HS-5 (cell line): ENCODE data around the gene HEXB.
"Not testable (repeated sequence)": the region's sequence is repeated elsewhere in the genome, so short reads cannot be mapped to it uniquely, and the experiment has no call there.

Source experiments
- DNase-seq: peaks from one replicate; pipeline ENCODE4 v3.0.0-alpha.2; 2012; ENCODE audit warnings: low read depth

The HEXB gene

DNA sequence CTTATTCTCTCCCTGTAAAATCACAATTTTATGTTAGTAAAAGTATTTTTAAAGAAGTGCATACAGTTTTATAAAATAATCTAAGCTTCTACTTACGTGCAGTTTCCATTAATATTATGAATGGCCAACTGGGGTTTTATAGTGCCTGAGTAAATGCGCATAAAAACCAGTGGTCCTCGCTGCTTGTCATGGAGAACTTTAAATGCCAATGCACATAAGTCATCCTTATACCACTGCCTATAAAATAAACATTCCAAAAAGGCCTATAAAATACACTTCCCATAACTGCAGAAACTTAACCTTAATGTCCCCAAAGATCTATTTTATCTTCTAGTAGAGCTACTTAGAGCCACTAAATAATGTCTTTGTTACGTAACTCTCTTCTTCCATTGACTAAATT is 53.4 kb downstream of the HEXB start:
- no peak for DNase-seq

- not testable (repeated sequence) for DNase-seq
Observed at GRCh38 chr5:74748742-74749141, 63.7 kb downstream of the HEXB start.

- no peak for DNase-seq
Observed at GRCh38 chr5:74761241-74761640, 76.2 kb downstream of the HEXB start.

DNA sequence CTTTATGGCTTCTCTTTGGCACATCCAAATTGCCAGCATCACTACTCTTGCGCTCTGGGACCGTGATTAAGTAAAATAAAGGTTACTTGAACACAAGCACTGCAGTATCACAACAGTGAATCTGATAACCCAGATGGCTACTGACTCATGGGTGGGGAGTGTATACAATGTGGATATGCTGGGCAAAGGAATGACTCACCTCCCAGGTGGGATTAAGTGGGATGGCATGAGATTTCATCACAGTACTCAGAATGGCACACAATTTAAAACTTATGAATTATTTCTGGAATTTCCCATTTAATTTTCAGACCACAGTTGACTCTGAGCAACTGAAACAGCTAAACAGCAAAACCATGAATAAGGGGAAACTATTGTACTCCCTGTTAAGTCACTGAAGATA is 77.6 kb downstream of the HEXB start:
- peak; percentile 97 for DNase-seq

DNA sequence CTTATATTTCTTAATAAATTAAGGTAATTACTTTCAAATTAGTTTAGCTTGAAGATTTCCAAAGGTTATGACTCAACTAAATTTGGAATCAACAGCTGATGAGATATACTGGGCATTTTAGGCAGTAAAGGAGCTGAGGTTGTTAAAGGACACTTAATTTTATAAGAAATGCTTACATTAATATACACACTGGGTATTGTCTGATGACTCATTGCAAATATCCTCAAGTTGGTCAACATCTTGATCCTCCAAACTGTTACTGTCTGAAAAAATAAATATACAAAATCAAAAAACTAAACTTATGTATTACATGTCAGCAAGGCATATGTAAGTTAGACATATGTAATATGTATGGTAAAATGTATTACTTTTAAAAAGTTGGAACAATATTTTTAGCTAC is 78.5 kb downstream of the HEXB start:
- no peak for DNase-seq

DNA sequence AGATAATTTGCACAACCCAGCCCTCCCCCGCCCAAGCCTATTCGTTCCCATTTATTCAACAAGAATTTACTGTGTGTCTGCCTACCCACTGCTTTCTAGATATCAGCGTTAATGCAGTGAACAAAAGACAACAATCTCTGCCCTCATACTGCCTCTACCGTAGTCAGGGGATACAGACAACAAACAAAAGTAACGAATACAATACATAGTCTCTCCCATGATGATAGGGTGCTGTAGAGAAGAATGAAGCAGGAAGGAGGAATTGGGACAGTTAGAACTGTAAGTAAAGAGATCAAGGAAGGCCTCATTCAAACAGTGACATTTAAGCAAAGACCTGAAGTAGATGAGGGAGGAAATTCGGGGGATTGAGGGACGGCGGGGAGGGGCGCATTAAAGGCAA is 80.2 kb downstream of the HEXB start:
- DNase-seq = no peak

DNA sequence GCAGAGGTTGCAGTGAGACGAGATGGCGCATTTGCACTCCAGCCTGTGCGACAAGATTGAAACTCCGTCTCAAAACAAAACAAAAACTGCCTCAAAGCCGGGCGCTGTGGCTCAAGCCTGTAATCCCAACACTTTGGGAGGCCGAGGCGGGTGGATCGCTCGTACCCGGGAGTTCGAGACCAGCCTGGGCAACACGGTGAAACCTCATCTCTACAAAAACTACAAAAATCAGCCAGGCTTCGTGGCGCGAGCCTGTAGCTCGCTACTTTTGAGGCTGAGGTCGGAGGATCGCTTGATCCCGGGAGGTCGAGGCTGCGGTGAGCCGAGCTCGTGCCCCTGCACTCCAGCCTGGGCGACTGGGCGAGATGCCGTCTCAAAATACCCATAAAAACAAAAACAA is 80.9 kb downstream of the HEXB start:
- no peak for DNase-seq

GRCh38 chr5:74766418-74766848 is 81.4 kb downstream of the HEXB start:
- no peak for DNase-seq

- DNase-seq = peak; percentile 81
Observed at GRCh38 chr5:74766849-74767578, 82.0 kb downstream of the HEXB start, which contains the start of the genes GFM2 and NSA2. GFM2 (minus strand) TSS chr5:74767117; CDS start chr5:74763742, 3,375 bp downstream. NSA2 (plus strand) TSS chr5:74767249; CDS start chr5:74767361, 112 bp downstream.

- no peak for DNase-seq
Observed at GRCh38 chr5:74767579-74767913, 82.5 kb downstream of the HEXB start.
